WERI-Rb-1 (cell line): ENCODE data around the gene DISP3.

Source experiments
- DNase-seq: peaks from one replicate; pipeline ENCODE4 v3.0.0-alpha.2; 2020
- H3K27ac ChIP-seq: fragments of 250-450 bp; sonication (Bioruptor Pico); 2 replicates; pipeline ENCODE4 v1.5.1; 2020; ENCODE audit warnings: mild to moderate bottlenecking, moderate library complexity
- H3K27me3 ChIP-seq: fragments of 250-450 bp; sonication (Bioruptor Pico); 2 replicates; pipeline ENCODE4 v1.5.1; 2021; ENCODE audit warnings: mild to moderate bottlenecking, low read depth, moderate library complexity; ENCODE audit not compliant: insufficient read depth, severe bottlenecking
- H3K36me3 ChIP-seq: fragments of 250-450 bp; sonication (Bioruptor Pico); 2 replicates; pipeline ENCODE4 v1.5.1; 2020; ENCODE audit warnings: mild to moderate bottlenecking, moderate library complexity
- H3K4me3 ChIP-seq: 2 replicates; pipeline ENCODE4 v1.5.1; 2011; ENCODE audit warnings: low read depth, mild to moderate bottlenecking, control low read depth, low read length
- H3K9me3 ChIP-seq: fragments of 250-450 bp; sonication (Bioruptor Pico); 2 replicates; pipeline ENCODE4 v1.5.1; 2021; ENCODE audit warnings: mild to moderate bottlenecking, moderate library complexity; ENCODE audit not compliant: severe bottlenecking
- TF ChIP-seq, protein P1 (sequence below): IDR thresholded peaks from 2 replicates; pipeline ENCODE4 v1.5.1; 2011; ENCODE audit warnings: low read depth, mild to moderate bottlenecking, control low read depth, inconsistent platforms, low read length

The DISP3 gene

DNA sequence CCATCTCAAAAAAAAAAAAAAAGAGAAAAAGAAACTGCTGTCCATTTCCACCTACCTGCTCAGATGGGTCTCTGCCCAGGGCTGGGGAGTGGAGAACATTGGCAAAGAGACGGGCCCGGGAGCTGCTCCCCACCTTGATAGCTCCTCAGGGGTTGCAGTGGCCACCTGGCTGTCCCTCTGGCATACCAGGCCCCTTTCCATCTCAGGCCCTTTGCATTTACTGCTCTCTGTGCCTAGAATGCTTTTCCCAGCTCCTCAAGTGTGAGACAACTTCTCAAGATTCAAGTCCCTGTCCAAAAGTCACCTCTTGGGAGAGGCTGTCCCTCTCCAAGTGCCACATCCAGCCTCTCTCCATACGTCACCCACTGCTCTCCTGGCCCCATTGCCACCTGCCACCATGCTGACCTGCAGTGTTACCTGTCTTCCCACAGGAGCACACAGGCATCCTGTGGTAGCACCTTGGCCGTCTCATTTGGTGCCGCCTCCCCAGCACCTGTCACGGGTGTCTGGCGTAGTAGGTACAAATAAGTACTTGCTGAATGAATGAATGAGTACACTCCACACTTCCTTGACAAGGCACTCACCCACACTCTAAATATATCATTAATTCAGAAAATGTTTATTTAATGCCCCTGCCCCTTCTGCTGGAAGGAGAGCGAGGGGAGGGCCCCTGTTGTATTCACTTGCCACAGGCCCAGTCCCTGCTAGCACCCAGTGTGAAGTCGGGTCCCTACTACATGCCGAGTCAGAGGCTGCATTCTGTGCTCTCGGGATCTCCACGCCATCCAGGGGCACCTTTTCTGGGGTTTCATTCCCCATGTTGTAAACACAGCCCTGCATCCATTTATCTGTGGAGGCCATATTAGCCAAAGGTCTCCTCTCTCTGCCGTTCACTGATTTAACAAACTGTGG is 48.8 kb downstream of the DISP3 start:
- TF ChIP-seq, protein P1, sequence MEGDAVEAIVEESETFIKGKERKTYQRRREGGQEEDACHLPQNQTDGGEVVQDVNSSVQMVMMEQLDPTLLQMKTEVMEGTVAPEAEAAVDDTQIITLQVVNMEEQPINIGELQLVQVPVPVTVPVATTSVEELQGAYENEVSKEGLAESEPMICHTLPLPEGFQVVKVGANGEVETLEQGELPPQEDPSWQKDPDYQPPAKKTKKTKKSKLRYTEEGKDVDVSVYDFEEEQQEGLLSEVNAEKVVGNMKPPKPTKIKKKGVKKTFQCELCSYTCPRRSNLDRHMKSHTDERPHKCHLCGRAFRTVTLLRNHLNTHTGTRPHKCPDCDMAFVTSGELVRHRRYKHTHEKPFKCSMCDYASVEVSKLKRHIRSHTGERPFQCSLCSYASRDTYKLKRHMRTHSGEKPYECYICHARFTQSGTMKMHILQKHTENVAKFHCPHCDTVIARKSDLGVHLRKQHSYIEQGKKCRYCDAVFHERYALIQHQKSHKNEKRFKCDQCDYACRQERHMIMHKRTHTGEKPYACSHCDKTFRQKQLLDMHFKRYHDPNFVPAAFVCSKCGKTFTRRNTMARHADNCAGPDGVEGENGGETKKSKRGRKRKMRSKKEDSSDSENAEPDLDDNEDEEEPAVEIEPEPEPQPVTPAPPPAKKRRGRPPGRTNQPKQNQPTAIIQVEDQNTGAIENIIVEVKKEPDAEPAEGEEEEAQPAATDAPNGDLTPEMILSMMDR, result no peak
- Histone ChIP-seq H3K36me3 (peaks cover 86% of the 10 kb centered on the region), H3K9me3 (no peaks in the 10 kb centered on the region), H3K4me3 (no peak overlapping the region), H3K27me3 (no peaks in the 10 kb centered on the region), H3K27ac (no peak overlapping the region)
- DNase-seq, result no peak

DNA sequence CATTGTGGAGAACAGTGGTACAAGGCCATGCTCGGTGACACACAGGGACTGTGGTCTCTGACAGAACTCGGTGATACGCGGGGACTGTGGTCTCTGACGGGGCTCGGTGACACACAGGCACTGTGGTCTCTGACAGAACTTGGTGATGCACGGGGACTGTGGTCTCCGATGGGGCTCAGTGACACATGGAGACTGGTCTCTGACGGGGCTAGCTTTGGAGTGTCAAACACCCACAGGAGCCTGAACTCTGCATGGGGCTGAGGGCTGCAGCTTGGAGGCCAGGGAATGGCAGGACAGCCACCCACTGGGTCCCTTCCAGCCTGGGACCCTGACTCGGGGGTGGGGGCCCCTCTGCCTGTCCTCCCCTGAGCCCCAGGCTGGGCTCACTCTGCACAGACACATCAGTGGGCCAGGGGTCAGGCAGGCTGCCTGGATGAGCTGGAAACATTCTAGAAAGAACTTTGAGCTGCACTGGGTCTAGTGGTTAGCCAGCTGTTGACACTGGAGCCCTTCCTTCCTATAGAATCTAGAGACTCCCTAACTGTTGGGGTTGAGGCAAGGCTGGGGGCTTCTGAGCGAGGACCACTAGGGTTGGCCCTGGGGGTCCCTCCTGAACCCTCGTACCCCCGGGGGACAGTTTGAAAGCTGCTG is 49.8 kb downstream of the DISP3 start:
- Histone ChIP-seq H3K36me3 (peaks cover 88% of the 10 kb centered on the region), H3K27ac (no peak overlapping the region), H3K27me3 (no peaks in the 10 kb centered on the region), H3K9me3 (no peaks in the 10 kb centered on the region), H3K4me3 (no peak overlapping the region)
- TF ChIP-seq, protein P1, result no peak
- no peak for DNase-seq

DNA sequence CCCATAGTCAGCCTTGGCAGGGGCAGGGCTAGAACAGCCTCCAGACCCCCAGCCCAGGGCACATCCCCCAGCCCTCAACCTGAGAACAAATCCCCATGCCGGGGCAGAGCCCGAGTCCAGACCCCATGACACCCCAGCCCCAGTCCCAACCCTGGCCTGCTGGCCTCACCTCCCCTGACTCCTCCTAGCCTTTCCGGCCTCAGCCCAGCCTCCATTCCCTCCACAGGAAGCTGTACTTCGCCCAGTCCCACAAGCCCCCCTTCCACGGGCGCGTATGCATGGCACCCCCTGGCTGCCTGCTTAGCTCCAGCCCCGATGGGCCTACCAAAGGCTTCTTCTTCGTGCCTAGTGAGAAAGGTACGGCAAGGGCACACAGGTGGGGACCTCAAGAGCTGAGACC is 50.4 kb downstream of the DISP3 start:
- Histone ChIP-seq H3K9me3 (no peaks in the 10 kb centered on the region), H3K4me3 (no peak overlapping the region), H3K27me3 (no peaks in the 10 kb centered on the region), H3K36me3 (peaks cover 86% of the 10 kb centered on the region), H3K27ac (no peak overlapping the region)
- no peak for DNase-seq
- TF ChIP-seq, protein P1, result no peak

DNA sequence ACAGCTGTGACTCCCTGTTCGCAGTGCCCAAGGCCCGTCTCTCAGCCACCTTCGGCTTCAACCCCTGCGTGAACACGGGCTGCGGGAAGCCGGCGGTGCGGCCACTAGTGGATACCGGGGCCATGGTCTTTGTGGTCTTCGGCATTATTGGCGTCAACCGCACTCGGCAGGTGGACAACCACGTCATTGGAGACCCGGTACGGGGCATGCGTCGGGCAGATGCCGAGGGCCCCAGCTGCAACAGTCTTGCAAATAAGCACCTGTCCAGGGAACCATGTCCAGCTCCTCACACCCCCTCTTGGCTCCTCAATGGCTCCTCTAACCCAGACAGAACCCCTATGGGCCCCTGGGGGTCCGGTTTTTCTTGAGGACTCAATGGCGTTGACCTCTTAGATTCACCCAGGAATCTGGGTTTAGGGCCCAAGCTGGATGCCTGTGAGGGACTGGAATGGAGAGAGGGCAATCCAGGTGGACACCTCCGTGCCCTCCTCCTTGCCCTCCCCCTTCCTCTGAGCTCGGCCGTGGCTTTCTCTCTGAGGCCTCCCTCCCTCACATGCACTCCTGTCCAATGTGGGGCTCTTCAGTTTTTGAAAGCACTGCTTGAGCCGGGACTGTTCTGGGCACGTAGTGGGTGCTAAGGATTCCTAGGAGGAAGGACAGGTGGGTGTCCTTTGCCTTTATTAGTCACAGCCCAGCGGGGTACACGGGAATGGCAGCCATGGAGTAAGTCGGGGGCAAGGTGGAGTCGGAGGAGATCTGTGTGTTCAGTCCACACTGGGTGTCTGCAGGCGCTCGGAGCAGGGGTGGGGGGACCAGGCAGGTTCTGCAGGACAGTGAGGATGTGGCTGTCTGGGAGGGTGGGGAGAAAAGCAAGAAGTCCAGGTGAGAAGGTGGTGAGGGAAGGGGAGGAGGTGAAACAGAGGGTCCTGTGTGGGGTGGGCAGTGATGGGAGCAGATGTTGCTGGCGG is 51.1 kb downstream of the DISP3 start:
- TF ChIP-seq, protein P1, result no peak
- DNase-seq, result peak; percentile 5
- H3K9me3 ChIP-seq, result no peaks in the 10 kb centered on the region
- H3K27me3 ChIP-seq, result no peaks in the 10 kb centered on the region
- peaks cover 90% of the 10 kb centered on the region for H3K36me3 ChIP-seq
- H3K27ac ChIP-seq, result no peak overlapping the region
- no peak overlapping the region for H3K4me3 ChIP-seq

DNA sequence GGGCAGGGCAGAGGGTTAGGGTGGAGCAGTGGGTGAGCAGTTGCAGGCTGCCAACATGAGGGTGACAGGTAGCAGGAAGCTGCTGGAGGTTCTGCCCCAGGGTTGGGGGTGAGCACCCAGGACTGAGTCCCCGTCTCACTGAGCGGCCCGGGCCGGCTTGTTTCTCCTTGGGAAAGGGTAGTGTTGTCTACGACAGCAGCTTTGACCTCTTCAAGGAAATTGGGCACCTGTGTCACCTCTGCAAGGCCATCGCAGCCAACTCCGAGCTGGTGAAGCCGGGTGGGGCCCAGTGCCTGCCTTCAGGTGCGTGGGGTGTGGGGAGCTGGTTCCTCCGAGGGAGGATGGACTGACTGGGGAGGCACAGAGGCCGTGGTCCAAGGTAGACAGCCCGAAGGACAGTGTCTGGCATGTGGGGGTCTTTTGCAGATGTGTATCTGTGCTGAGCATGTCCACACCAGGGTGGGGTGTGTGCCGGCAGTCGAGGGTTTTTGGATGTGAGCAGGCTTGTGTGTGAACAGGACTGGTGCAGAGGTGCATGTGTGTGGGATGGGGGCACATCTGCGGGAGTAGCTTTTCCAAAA is 51.9 kb downstream of the DISP3 start:
- Histone ChIP-seq H3K36me3 (peaks cover 90% of the 10 kb centered on the region), H3K27me3 (no peaks in the 10 kb centered on the region), H3K4me3 (no peak overlapping the region), H3K9me3 (no peaks in the 10 kb centered on the region), H3K27ac (no peak overlapping the region)
- no peak for DNase-seq
- TF ChIP-seq, protein P1, result no peak
